T-helper 2 cell treated with Interferon-gamma antibody and Interleukin-4, amounts not matched to agents 5 μg/mL and 100 μg/mL, for 36 hours (primary cell): ENCODE data around the gene WFIKKN1.
"Not testable (repeated sequence)": the region's sequence is repeated elsewhere in the genome, so short reads cannot be mapped to it uniquely, and the experiment has no call there.

Experiments used
- DNase-seq: peaks from one replicate; pipeline ENCODE4 v3.0.0; 2021; ENCODE audit warnings: low spot score
- H3K27ac Mint-ChIP-seq: one replicate; pipeline ENCODE4 v1.8.0; 2021; ENCODE audit warnings: mild to moderate bottlenecking, mixed read lengths
- H3K27me3 Mint-ChIP-seq: one replicate; pipeline ENCODE4 v1.8.0; 2021; ENCODE audit warnings: low read depth, mixed read lengths
- H3K36me3 Mint-ChIP-seq: one replicate; pipeline ENCODE4 v1.8.0; 2021; ENCODE audit warnings: low read depth, mixed read lengths
- H3K4me1 Mint-ChIP-seq: one replicate; pipeline ENCODE4 v1.8.0; 2021; ENCODE audit warnings: low read depth, mixed read lengths
- H3K4me3 Mint-ChIP-seq: one replicate; pipeline ENCODE4 v1.8.0; 2022; ENCODE audit warnings: mild to moderate bottlenecking, moderate library complexity, mixed read lengths
- H3K9me3 Mint-ChIP-seq: one replicate; pipeline ENCODE4 v1.8.0; 2021; ENCODE audit warnings: mixed read lengths

The WFIKKN1 gene

DNA sequence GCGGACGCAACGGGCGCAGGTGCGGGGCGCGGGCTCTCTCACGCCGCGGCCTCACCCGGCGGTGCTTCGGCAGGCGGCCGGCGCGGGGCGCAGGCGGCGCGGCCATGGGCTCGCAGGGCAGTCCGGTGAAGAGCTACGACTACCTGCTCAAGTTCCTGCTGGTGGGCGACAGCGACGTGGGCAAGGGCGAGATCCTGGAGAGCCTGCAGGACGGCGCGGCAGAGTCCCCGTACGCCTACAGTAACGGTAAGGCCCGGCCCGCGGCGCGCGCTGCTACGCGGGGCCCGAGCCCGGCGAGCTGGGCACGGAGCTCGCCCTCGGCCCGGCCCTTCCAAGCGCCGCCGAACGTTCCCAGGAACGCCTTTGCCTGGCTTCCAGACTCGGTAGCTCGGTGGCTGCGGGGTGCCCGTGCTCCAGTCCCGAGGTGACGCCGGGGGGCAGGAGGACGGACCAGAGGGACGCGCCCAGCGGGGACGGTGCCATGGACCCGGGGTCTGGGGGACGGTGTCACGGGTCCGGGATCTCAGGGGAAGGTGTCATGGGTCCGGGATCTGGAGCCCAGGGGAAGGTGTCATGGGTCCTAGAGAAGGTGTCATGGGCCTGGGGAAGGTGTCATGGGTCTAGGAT lies 40.5 kb upstream of the WFIKKN1 start:
- Mint-ChIP-seq H3K9me3 (no peaks in the 10 kb centered on the region), H3K27me3 (peaks cover 2% of the 10 kb centered on the region), H3K4me1 (peaks cover 20% of the 10 kb centered on the region)

DNA sequence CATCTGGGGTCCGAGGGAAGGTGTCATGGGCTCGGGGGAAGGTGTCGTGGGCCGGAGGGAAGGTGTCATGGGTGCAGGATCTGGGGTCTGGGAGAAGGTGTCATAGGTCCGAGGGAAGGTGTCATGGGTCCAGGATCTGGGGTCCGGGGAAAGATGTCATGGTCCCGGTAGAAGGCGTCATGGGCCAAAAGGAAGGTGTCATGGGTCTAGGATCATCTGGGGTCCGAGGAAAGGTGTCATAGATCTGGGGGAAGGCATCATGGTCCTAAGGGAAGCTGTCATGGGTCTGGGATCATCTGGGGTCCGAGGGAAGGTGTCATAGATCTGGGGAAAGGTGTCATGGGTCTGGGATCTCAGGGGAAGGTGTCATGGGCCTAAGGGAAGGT lies 40.0 kb upstream of the WFIKKN1 start:
- Mint-ChIP-seq H3K36me3 (peaks cover 2% of the 10 kb centered on the region), H3K4me1 (peaks cover 20% of the 10 kb centered on the region), H3K9me3 (no peaks in the 10 kb centered on the region), H3K27me3 (peaks cover 2% of the 10 kb centered on the region), H3K4me3 (peak overlapping the region; percentile 87), H3K27ac (peak overlapping the region; percentile 79)
- no peak for DNase-seq

More for the DNA sequence above, 40.5 kb upstream of the WFIKKN1 start:
- no peak for DNase-seq
- Mint-ChIP-seq H3K27ac (peak overlapping the region; percentile 79), H3K36me3 (peaks cover 2% of the 10 kb centered on the region), H3K4me3 (peak overlapping the region; percentile 87)

DNA sequence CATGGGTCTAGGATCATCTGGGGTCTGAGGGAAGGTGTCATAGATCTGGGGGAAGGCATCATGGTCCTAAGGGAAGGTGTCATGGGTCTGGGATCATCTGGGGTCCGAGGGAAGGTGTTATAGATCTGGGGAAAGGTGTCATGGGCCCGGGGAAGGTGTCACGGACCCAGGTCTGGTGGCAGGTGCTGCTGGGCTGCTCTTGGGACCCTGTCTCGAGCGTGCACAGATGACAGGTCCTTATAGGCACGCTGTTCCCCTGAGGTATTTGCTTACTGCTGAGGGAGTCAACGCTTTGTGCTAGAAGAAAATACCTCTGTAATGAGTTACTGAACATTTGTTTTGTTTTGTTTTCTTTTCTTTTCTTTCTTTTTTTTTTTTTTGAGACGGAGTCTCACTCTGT lies 39.6 kb upstream of the WFIKKN1 start:
- Mint-ChIP-seq H3K27ac (peak overlapping the region; percentile 79), H3K9me3 (no peaks in the 10 kb centered on the region), H3K4me3 (peak overlapping the region; percentile 87), H3K4me1 (peaks cover 20% of the 10 kb centered on the region), H3K36me3 (peaks cover 2% of the 10 kb centered on the region), H3K27me3 (peaks cover 2% of the 10 kb centered on the region)
- no peak for DNase-seq

DNA sequence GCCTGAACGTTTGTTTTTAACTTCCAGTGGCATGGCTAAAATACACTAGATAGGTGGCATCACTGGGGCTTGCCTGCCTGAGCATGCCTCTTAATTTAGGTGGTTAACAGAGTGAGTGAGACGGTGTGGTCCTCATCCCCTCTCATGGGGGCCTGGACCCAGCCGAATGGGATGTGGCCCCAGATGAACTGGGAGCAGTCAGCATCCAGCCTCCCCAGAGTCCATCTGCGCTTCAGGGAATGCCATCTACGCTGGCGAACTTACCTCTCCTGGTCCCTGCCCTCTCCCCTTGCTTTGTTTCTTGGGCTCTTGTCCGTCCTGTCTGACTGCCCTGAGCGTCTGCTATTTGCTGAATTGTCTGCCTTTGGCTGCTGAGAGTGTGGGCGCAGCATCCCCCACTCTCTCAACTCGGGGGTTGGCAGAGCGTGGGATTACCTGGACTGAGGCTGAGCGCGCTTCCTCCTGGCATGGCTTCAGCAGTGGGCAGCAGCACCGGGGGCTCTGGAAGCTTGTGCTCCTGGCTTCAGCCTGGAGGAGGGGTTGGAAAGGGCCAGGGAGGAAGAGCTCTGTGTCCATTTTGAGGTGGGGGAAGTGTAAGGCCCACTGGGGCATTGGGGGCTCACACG lies 38.8 kb upstream of the WFIKKN1 start:
- Mint-ChIP-seq H3K27ac (no peak overlapping the region), H3K4me1 (peaks cover 20% of the 10 kb centered on the region), H3K27me3 (peaks cover 2% of the 10 kb centered on the region), H3K4me3 (no peak overlapping the region), H3K36me3 (peaks cover 2% of the 10 kb centered on the region), H3K9me3 (no peaks in the 10 kb centered on the region)
- no peak for DNase-seq

- Mint-ChIP-seq H3K27ac (no peak overlapping the region), H3K4me1 (peaks cover 15% of the 10 kb centered on the region), H3K4me3 (no peak overlapping the region), H3K9me3 (no peaks in the 10 kb centered on the region), H3K36me3 (no peaks in the 10 kb centered on the region), H3K27me3 (peaks cover 2% of the 10 kb centered on the region)
- no peak for DNase-seq
Measured at GRCh38 chr16:592518-593306, 38.1 kb upstream of the WFIKKN1 start.

DNA sequence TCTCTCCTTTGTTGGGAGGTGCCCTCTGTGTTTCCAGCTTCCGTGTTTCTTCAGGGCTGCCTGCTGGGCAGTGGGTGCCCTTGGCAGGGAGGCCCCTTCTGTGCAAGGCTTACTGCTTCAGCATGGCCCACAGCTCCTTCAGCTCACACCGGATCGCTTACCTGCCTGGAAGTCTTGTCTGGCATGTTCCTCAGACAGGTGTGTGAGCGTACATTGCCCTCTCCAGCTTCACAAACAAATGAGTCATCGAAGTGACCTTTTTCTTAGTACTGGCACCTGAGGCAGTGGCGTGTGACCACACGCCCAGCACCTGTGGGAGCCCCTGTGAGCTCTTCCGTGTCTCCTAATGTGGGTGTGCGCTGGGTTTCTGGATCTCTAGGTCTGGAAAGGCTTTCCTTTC lies 37.4 kb upstream of the WFIKKN1 start:
- H3K36me3 Mint-ChIP-seq: no peaks in the 10 kb centered on the region
- H3K4me3 Mint-ChIP-seq: no peak overlapping the region
- no peak overlapping the region for H3K27ac Mint-ChIP-seq
- no peak for DNase-seq
- peaks cover 11% of the 10 kb centered on the region for H3K4me1 Mint-ChIP-seq
- no peaks in the 10 kb centered on the region for H3K9me3 Mint-ChIP-seq
- H3K27me3 Mint-ChIP-seq: peaks cover 2% of the 10 kb centered on the region

DNA sequence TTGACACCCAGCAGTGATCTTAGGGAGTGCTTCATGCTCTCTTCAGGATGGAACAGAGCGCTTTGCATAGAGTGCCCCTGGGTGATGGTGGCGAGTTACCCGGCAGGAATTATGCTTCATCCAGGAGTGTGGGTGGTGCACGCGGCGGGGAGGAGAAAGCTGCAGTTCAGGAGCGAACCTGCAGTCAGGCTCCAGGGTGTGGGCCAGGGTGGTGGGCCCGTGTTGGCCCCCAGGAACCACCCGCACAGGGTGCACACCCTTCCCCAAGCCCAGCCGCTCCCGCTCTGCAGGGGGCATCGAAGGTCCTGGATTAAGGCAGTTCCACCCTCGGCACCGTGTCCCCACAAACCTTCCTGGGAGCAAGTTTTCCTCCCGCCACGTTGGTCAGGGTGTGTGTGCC lies 37.0 kb upstream of the WFIKKN1 start:
- Mint-ChIP-seq H3K36me3 (peaks cover 2% of the 10 kb centered on the region), H3K27me3 (peaks cover 2% of the 10 kb centered on the region), H3K27ac (no peak overlapping the region), H3K4me3 (no peak overlapping the region), H3K9me3 (no peaks in the 10 kb centered on the region), H3K4me1 (peaks cover 9% of the 10 kb centered on the region)
- DNase-seq: no peak

GRCh38 chr16:595094-595528 lies 35.7 kb upstream of the WFIKKN1 start:
- Mint-ChIP-seq H3K9me3 (no peaks in the 10 kb centered on the region), H3K36me3 (peaks cover 4% of the 10 kb centered on the region), H3K4me3 (no peak overlapping the region)

DNA sequence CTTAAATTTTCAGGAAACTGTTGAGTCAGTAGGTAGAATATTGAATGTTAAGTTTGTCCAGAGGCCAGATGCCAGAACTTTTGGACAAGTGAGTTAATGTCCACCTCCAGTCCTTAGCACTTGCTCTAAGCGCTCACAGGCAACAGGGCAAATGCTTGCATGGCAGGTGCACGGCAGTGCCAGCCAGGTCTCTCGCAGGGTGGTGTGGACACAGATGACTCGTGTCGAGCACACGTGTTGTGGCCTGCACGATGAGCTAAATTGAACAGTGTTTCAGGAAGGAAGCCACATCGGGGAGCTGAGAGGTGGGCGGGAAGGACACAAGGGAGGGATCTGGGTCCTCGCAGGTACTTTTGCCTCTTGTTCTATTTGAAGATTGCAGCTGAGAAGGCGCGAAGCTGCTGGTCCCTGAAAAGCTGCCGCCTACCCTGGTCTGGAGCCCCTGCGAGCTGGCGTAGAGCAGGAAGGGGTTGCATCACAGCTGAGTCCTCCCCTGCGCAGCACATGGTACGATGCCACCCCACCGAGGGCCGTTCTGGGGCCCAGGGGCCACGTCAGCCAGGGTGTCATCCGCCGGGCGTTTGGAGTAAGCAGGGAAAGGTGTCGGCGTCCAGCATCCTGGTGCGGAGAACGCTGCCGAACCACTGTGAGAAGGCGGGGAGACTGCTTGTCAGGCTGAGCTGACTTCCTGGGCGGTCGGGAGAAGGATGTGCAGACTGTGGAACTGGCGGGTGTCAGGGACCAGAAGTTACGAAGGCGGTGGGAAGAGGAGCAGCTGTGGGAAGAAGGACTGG lies 34.6 kb upstream of the WFIKKN1 start:
- H3K4me3 Mint-ChIP-seq: no peak overlapping the region
- peaks cover 3% of the 10 kb centered on the region for H3K4me1 Mint-ChIP-seq
- H3K27me3 Mint-ChIP-seq: no peaks in the 10 kb centered on the region
- DNase-seq: no peak
- H3K36me3 Mint-ChIP-seq: peaks cover 5% of the 10 kb centered on the region
- H3K27ac Mint-ChIP-seq: no peak overlapping the region
- no peaks in the 10 kb centered on the region for H3K9me3 Mint-ChIP-seq

More at GRCh38 chr16:595094-595528, 35.7 kb upstream of the WFIKKN1 start:
- no peak for DNase-seq
- peaks cover 9% of the 10 kb centered on the region for H3K4me1 Mint-ChIP-seq
- no peak overlapping the region for H3K27ac Mint-ChIP-seq
- no peaks in the 10 kb centered on the region for H3K27me3 Mint-ChIP-seq

DNA sequence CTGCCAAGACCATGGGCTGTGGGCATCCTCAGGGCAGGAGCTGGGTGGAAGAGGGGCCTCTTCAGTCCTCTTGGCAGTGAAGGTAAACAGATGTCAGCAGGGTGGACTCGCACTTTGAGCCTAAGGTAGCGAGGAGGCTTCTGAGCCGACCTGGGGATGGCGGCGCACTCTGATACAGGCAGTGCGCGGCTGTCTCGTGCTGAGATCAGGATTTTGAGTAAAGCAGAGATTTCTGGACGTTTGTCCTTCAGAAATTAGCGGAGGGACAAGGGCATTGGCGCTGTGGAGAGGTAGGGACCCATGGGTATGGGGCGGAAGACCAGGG lies 34.1 kb upstream of the WFIKKN1 start:
- peaks cover 1% of the 10 kb centered on the region for H3K4me1 Mint-ChIP-seq
- peaks cover 5% of the 10 kb centered on the region for H3K36me3 Mint-ChIP-seq
- H3K9me3 Mint-ChIP-seq: no peaks in the 10 kb centered on the region
- no peaks in the 10 kb centered on the region for H3K27me3 Mint-ChIP-seq
- no peak overlapping the region for H3K4me3 Mint-ChIP-seq
- DNase-seq: no peak
- no peak overlapping the region for H3K27ac Mint-ChIP-seq

DNA sequence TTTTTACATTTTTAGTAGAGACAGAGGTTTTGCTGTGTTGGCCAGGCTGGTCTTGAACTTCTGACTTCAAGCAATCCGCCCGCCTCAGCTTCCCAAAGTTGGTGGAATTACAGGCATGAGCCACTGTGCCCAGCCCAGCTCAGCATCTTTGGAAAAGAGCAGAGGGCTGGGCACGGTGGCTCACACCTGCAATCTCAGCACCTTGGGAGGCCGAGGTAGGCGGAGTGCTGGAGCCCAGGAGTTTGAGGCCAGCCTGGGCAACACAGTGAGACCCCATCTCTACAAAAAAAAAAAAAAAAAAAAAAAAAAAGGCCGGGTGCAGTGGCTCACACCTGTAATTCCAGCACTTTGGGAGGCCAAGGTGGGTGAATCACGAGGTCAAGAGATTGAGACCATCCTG lies 33.1 kb upstream of the WFIKKN1 start:
- not testable (repeated sequence) for H3K27me3 Mint-ChIP-seq, H3K4me1 Mint-ChIP-seq, H3K4me3 Mint-ChIP-seq, H3K36me3 Mint-ChIP-seq, H3K27ac Mint-ChIP-seq, H3K9me3 Mint-ChIP-seq, DNase-seq

GRCh38 chr16:598823-599739 lies 31.7 kb upstream of the WFIKKN1 start:
- H3K36me3 Mint-ChIP-seq: peaks cover 7% of the 10 kb centered on the region
- no peaks in the 10 kb centered on the region for H3K27me3 Mint-ChIP-seq
- H3K4me1 Mint-ChIP-seq: peaks cover 4% of the 10 kb centered on the region
- no peak overlapping the region for H3K27ac Mint-ChIP-seq
- H3K9me3 Mint-ChIP-seq: no peaks in the 10 kb centered on the region
- DNase-seq: no peak
- no peak overlapping the region for H3K4me3 Mint-ChIP-seq

GRCh38 chr16:600781-601180 lies 30.0 kb upstream of the WFIKKN1 start:
- no peak for DNase-seq
- Mint-ChIP-seq H3K27ac (no peak overlapping the region), H3K9me3 (no peaks in the 10 kb centered on the region), H3K4me3 (no peak overlapping the region), H3K4me1 (peaks cover 2% of the 10 kb centered on the region), H3K36me3 (peaks cover 8% of the 10 kb centered on the region), H3K27me3 (no peaks in the 10 kb centered on the region)
